ENCODE data around the gene TSHZ1.

Gene TSHZ1

GRCh38 chr18:75264926-75265597 lies 54.5 kb downstream of the TSHZ1 start (continued):
- TF ChIP-seq ZNF169 (tag by site-specific recombination; IDR thresholded peaks at IDR 0.05) (no peak), ZNF37A (tag by site-specific recombination; IDR thresholded peaks at IDR 0.05) (no peak), ZNF560 (tag by site-specific recombination; IDR thresholded peaks at IDR 0.05; ENCODE audit: borderline replicate concordance) (no peak), ZNF221 (tag by site-specific recombination; IDR thresholded peaks at IDR 0.05; ENCODE audit: borderline replicate concordance) (no peak), ZNF155 (tag by site-specific recombination; IDR thresholded peaks at IDR 0.05) (no peak), ZNF362 (tag by site-specific recombination; IDR thresholded peaks at IDR 0.05) (no peak), OVOL3 (tag by site-specific recombination; IDR thresholded peaks at IDR 0.05) (peak; percentile 70; the same call in 1 of the 2 replicates), ZNF426 (tag by site-specific recombination; IDR thresholded peaks at IDR 0.05) (no peak), ZNF571 (tag by site-specific recombination; IDR thresholded peaks at IDR 0.05) (no peak), ZNF248 (tag by site-specific recombination; IDR thresholded peaks at IDR 0.05) (no peak), ZSCAN16 (tag by site-specific recombination; IDR thresholded peaks at IDR 0.05) (no peak), ZNF280D (tag by site-specific recombination; IDR thresholded peaks at IDR 0.05) (no peak), PRDM4 (tag by site-specific recombination; IDR thresholded peaks at IDR 0.05) (peak; percentile 75), ZBTB20 (tag by site-specific recombination; IDR thresholded peaks at IDR 0.05) (no peak), ZNF501 (tag by site-specific recombination; IDR thresholded peaks at IDR 0.05) (no peak), ZNF785 (tag by site-specific recombination; IDR thresholded peaks at IDR 0.05) (no peak), GLIS2 (tag by site-specific recombination; IDR thresholded peaks at IDR 0.05) (no peak), ZNF184 (tag by site-specific recombination; IDR thresholded peaks at IDR 0.05) (no peak), ZNF423 (tag by site-specific recombination; IDR thresholded peaks at IDR 0.05) (no peak), ZNF530 (tag by site-specific recombination; IDR thresholded peaks at IDR 0.05; ENCODE audit: low read depth) (no peak), ZNF561 (tag by site-specific recombination; IDR thresholded peaks at IDR 0.05; ENCODE audit: borderline replicate concordance) (no peak)
- TF ChIP-seq, protein P1, sequence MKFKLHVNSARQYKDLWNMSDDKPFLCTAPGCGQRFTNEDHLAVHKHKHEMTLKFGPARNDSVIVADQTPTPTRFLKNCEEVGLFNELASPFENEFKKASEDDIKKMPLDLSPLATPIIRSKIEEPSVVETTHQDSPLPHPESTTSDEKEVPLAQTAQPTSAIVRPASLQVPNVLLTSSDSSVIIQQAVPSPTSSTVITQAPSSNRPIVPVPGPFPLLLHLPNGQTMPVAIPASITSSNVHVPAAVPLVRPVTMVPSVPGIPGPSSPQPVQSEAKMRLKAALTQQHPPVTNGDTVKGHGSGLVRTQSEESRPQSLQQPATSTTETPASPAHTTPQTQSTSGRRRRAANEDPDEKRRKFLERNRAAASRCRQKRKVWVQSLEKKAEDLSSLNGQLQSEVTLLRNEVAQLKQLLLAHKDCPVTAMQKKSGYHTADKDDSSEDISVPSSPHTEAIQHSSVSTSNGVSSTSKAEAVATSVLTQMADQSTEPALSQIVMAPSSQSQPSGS (tag by site-specific recombination; IDR thresholded peaks at IDR 0.05; ENCODE audit: low read depth): peak; percentile 80
- TF ChIP-seq, protein P2, sequence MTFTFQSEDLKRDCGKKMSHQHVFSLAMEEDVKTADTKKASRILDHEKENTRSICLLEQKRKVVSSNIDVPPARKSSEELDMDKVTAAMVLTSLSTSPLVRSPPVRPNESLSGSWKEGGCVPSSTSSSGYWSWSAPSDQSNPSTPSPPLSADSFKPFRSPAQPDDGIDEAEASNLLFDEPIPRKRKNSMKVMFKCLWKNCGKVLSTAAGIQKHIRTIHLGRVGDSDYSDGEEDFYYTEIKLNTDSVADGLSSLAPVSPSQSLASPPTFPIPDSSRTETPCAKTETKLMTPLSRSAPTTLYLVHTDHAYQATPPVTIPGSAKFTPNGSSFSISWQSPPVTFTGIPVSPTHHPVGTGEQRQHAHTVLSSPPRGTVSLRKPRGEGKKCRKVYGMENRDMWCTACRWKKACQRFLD (tag by site-specific recombination; IDR thresholded peaks at IDR 0.05): no peak
- TF ChIP-seq, protein P3, sequence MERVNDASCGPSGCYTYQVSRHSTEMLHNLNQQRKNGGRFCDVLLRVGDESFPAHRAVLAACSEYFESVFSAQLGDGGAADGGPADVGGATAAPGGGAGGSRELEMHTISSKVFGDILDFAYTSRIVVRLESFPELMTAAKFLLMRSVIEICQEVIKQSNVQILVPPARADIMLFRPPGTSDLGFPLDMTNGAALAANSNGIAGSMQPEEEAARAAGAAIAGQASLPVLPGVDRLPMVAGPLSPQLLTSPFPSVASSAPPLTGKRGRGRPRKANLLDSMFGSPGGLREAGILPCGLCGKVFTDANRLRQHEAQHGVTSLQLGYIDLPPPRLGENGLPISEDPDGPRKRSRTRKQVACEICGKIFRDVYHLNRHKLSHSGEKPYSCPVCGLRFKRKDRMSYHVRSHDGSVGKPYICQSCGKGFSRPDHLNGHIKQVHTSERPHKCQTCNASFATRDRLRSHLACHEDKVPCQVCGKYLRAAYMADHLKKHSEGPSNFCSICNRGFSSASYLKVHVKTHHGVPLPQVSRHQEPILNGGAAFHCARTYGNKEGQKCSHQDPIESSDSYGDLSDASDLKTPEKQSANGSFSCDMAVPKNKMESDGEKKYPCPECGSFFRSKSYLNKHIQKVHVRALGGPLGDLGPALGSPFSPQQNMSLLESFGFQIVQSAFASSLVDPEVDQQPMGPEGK (tag by site-specific recombination; IDR thresholded peaks at IDR 0.05): no peak
- TF ChIP-seq, protein P4, sequence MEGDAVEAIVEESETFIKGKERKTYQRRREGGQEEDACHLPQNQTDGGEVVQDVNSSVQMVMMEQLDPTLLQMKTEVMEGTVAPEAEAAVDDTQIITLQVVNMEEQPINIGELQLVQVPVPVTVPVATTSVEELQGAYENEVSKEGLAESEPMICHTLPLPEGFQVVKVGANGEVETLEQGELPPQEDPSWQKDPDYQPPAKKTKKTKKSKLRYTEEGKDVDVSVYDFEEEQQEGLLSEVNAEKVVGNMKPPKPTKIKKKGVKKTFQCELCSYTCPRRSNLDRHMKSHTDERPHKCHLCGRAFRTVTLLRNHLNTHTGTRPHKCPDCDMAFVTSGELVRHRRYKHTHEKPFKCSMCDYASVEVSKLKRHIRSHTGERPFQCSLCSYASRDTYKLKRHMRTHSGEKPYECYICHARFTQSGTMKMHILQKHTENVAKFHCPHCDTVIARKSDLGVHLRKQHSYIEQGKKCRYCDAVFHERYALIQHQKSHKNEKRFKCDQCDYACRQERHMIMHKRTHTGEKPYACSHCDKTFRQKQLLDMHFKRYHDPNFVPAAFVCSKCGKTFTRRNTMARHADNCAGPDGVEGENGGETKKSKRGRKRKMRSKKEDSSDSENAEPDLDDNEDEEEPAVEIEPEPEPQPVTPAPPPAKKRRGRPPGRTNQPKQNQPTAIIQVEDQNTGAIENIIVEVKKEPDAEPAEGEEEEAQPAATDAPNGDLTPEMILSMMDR (tag by site-specific recombination; IDR thresholded peaks at IDR 0.05): no peak

Measured in HEK293 (cell line).